GM15510 (cell line): ENCODE data around the gene IKBKE.

Experiments used
- POLR2A ChIP-seq: IDR thresholded peaks from 3 replicates; pipeline ENCODE4 v1.6.1; 2011; ENCODE audit warnings: borderline replicate concordance; ENCODE audit not compliant: insufficient read length; ENCODE audit errors: extremely low read depth

IKBKE gene

DNA sequence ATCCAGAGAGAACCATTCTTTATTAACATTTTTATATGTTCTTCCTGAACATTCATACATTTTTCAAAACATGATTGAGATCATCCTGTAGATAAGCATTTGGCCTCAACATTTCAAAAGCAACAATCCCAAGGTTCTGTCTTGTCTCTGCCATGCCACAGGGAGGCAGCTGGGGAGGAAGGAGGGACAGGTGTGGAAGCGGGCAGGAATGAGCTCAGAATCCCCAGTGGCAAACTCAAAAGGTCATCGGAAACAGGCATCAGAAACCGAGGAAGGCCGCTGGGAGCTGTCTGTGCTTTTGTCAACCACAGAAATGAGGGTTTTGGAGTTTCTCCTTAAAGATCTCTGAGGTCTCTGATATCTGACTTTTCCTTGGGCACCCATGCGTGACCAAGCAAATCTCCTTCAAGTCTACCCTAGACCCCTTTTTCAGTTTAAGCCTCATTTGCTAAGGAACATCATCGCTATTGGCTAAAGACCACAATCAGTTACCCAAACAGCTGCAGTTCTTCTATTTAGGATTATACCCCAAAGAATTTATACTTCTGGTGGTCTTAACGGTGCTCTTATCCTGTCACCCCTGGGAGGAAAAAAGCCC lies 71.1 kb downstream of the IKBKE start:
- TF ChIP-seq POLR2A: no peak

DNA sequence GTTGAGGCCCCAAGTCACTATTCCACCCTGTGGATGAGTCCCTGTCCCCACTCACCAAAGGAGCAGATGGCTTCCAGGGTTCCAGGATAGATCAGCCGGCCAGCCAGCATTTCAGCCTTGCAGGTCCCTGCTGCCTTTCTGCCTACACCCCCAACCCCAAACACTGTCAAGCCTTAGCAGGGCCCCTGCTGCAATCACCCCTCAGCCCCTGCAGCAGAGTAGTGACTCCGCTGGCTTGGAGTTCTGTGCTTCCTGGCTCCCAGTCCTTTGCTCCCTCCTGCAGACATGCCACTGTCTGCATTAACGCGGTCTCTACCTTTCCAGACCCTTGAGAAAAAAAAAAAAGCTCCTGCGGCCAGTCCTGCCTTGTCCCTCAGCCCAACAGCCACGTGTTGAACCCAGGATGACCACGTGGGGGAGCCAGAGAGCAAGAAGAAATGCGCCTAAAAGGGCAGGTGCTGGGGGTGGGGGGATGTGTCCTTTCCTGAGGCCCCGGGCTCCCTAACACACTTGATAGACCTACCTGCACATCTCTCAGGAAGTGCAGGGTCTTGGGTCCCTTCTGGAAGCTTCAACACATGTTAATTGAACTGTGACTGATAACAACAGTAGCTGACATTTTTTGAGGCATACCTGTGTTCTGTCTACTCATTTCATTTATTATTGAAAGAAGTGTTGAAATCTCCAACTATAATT lies 74.4 kb downstream of the IKBKE start:
- no peak for TF ChIP-seq POLR2A

DNA sequence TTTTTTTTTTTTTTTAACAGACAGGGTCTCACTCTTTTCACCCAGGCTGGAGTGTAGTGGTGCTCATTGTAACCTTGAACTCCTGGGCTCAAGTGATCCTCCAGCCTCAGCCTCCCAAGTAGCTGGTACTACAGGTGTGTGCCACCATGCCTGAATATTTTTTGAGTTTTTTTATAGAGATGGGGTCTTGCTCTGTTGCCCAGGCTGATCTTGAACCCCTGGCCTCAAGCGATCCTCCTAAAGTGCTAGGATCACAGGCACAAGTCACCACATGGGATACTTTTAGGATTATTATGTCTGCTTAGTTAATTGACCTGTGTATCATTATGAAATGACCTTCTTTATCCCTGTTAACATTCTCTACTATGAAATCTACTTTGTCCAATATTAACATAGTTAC lies 75.1 kb downstream of the IKBKE start:
- TF ChIP-seq POLR2A: no peak
